ENCODE results near the gene ACOT12.
"Not testable (repeated sequence)": the region's sequence is repeated elsewhere in the genome, so short reads cannot be mapped to it uniquely, and the experiment has no call there.

The ACOT12 gene

DNA sequence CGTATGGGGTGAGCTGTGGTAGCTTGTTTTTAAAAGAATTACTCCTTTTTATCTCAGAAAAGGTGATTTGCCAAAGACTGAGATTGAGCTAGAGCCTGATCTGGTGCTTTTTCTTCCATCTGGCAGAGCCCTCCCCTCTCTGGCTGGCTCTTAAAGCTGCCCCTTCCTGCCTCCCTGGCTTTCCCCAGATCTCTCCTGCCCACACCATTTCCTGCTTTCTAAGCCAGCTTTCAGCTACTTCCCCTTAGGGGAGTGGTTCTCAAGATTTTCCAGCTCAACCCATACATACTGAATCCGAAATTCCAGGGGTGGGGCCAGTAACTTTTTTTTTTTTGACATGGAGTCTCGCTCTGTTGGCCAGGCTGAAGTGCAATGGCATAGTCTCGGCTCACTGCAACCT lies 4.8 kb upstream of the ACOT12 start:
- DNase-seq = no peak

- DNase-seq = no peak
Observed at GRCh38 chr5:81397176-81397575, 3.2 kb upstream of the ACOT12 start.

DNA sequence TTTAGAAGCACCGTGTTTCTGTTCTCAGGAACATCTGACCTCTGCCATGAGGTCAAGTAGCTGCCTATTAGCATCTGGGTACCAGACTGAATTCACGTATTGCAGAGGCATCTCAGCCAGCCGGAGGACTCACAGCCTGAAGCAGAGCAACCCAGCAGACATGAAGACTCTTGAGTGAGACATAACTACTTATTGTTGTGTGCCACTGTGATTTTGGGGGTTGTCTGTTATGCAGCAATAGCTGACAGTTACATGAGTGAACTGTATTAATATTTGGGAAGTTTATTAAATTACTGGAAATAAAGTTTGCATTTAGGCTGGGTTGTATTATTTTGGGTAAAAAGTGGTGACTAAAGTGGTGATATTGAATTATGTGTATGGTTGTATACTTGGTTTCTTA lies 1.3 kb upstream of the ACOT12 start:
- DNase-seq = no peak

DNA sequence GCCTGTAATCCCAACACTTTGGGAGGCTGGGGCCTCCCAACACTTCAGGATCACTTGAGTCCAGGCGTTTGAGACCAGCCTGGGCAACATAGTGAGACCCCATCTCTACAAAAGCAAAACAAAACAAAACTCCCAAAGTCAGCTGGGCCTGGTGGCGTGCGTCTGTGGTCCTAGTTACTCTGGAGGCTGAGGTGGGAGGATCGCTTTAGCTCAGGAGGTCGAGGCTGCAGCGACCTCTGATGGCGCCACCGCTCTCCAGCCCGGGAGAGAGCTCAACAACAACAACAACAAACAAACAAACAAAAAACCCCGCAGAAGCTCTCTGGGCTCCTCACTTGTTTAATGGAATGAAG lies 528 bp downstream of the ACOT12 start:
- no peak for DNase-seq

GRCh38 chr5:81389025-81389424 lies 4.9 kb downstream of the ACOT12 start:
- no peak for DNase-seq

- DNase-seq = no peak
Observed at GRCh38 chr5:81388169-81388568, 5.8 kb downstream of the ACOT12 start.

DNA sequence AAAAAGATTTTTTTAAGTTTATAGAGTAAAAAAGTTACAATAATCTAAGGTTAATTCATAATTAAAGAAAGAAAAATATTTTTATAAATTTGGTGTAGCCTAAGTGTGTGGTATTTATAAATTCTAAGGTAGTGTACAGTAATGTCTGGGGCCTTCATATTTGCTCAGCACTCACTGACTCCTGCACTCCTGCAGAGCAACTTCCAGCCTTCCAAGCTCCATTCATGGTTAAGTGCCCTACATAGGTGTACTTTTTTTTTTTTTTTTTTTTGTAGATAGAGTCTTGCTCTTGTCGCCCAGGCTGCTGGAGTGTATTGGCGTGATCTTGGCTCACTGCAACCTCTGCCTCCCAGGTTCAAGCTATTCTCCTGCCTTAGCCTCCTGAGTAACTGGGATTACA lies 10.1 kb downstream of the ACOT12 start:
- DNase-seq = no peak

- DNase-seq = no peak
Observed at GRCh38 chr5:81371354-81371876, 22.5 kb downstream of the ACOT12 start.

DNA sequence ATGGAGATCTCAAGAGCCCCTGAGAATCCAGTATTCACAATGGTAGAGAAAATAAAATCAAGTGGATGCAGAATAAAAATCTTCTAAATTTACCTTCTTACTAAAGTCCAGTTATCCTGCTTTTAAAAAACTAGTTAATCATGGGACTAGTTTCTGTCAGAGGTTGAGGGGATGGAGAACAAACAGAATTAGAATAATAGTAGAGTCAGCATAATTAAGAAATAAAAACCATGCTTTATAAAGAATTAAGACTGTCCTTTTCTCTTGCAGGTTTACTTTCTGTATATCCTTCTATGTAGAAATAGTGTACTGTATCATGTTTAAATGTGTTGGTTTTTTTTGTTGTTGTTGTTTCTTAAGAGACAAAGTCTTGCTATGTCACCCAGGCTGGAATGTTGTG lies 23.0 kb downstream of the ACOT12 start:
- no peak for DNase-seq

GRCh38 chr5:81365541-81365940 lies 28.4 kb downstream of the ACOT12 start:
- DNase-seq = no peak

DNA sequence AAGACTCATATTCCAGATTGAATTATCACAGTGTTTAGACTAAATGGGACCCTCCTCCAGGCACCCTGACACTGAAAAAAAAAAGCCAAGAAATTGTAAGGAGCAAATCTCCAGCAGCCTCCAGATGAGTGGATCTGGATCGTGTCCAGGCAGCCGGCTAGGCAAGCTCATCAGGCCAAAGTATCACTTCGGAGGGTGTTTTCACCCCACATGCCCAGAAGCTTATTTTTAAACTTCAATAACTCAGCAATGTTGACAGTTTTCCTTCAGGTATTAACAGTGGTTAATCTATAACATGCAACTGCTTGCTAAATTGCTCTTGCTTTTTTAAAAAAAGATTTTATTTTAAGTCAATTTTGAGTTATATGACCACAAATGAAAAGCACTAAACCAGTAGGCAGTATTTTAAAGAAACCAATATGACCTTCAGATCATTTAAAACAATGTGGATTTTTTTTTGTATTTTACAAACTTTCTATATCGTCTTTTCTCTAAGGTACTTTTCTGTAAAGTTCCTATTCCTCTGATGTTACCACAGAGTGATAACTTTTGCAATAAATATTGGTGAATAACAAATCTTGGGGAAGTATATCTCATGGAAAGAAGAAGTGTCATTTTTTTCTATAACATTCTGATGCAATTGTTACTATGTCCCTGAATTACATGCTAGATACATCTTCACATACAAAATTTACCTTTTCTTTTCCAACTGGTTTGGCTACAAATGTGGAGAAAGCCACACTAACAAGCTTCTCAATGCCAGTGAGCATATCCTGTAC lies 30.7 kb downstream of the ACOT12 start:
- DNase-seq = peak; percentile 11 to 24

- DNase-seq = no peak
Observed at GRCh38 chr5:81361600-81361999, 32.3 kb downstream of the ACOT12 start.

DNA sequence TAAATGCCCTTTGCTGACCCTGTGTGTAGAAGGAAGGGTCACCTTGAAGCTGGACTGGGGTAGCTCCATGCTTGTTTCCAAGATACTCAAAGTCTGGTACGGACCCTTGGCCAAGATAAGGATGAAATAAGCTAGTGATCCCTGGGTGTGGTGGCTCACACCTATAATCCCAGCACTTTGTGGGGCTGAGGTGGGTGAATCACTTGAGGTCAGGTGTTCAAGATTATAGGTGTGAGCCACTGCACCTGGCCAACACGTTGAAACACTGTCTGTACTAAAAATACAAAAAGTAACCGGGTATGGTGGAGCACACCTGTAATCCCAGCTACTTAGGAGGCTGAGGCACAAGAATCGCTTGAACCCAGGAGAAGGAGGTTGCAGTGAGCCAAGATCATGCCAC lies 33.3 kb downstream of the ACOT12 start:
- no peak for DNase-seq

GRCh38 chr5:81359881-81360280 lies 34.1 kb downstream of the ACOT12 start:
- DNase-seq = no peak

- no peak for DNase-seq
Observed at GRCh38 chr5:81359108-81359507, 34.8 kb downstream of the ACOT12 start.

DNA sequence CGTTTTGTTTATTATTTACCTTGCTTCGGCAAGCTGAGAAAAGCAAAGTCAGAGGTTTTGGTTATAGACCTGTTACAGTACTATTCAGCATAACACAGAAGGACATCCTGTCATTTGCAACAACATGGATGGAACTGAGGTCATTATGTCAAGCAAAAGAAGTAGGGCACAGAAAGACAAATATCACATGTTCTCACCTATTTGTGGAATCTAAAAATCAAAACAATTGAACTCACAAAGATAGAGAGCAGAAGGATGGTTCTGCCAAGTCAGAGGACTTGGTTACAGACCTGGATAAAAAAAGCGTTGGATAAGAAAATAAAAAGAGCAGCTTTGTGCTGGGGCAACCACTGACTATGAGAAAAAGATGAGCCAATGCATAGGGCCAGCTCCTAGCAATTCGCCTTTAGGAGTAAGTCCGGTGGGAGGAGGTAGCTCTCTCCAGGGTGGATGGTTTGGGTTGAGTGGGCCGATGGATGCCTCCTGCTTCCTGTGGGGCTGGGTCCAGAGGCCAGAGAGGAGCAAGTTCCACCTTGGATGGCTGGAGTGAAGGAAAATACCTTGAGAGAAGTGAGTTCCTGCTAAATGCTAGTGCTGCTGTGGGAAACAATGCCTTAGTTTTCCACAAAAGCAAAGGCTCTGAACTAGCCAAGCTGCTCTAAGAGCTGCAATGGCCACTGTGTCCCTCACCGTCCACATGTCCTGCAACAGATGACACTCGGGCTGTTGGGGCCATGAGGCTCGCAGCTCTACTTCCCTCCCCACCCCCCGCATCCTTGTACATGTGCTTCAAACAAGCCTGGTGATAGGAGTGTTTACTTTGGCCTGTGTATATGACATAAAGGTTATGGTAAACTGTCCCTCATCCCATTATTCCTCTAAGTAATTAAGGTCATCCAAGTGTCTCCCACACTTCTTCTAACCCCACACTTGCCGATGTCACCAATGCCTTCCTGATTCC lies 38.4 kb downstream of the ACOT12 start:
- no peak for DNase-seq

GRCh38 chr5:81354093-81354492 lies 39.8 kb downstream of the ACOT12 start:
- DNase-seq = no peak

DNA sequence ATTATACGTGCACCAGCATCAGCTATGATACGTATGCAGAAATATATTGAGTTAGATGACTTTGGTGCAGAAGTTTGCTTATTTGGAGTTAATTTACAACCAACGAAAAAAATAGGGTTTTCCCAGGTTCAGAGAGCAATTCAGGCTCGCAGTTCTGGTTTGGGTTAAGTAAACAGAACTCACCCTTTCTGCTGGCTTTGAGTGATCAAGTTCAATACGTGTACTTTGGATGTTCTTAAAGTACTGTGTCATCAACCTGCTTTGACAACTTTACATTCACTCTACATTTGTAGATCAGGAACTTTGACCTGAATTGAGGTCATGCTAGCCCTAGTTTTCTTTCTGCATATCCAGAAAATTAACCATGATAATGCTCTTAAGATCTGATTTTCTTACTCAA lies 40.7 kb downstream of the ACOT12 start:
- DNase-seq = no peak

DNA sequence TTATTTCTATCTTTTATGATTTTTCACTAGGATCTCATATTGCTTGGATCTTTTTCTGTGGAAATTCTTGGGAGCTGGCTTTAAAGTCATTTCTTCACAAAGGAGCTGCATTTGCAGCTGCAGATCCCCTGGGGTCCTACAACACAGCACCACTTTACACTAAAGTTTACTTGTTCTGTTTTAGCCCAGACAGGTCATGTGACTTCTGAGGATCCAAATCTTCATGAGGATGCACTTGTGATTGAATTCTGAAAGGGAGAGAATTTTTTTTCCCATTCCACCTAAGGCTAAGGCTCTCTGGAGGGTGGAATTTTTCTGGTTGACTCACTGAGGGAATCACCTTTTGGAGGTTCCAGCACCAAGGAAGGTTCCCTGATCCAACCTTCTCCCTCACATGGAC lies 43.4 kb downstream of the ACOT12 start:
- DNase-seq = no peak

DNA sequence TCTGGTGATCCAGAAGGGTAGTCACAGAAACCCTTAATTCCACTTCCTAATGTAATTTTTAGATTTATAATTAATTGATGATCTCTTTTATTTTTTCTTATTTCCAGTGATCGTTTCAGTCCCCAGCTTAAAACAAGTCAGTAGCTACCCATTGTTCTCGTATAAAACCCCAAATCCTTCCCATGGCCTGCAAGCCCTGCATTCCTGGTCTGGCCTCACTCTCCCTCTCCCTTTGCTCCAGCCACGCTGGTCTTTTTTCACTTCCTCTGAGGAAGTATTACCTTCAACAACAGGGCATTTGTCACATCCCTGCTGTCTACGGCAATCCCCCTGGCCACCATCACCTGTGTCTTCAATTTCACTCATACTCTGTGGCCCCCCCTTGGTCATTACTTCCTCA lies 44.8 kb downstream of the ACOT12 start:
- no peak for DNase-seq

- no peak for DNase-seq
Observed at GRCh38 chr5:81345411-81346003, 48.4 kb downstream of the ACOT12 start.

GRCh38 chr5:81344736-81345135 lies 49.2 kb downstream of the ACOT12 start:
- no peak for DNase-seq

DNA sequence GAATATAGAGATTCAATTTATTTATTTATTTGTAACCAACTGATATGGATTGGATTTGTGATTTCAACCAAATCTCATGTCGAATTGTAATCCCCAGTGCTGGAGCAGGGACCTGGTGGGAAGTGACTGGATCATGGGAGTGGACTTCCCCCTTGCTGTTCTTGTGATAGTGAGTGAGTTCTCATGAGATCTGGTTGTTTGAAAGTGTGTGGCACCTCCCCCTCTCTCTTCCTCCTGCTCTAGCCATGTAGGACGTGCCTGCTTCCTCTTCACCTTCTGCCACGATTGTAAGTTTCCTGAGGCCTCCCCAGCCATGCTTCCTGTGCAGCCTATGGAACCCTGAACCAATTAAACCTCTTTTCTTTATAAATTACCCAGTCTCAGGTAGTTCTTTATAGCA lies 55.7 kb downstream of the ACOT12 start:
- not testable (repeated sequence) for DNase-seq

DNA sequence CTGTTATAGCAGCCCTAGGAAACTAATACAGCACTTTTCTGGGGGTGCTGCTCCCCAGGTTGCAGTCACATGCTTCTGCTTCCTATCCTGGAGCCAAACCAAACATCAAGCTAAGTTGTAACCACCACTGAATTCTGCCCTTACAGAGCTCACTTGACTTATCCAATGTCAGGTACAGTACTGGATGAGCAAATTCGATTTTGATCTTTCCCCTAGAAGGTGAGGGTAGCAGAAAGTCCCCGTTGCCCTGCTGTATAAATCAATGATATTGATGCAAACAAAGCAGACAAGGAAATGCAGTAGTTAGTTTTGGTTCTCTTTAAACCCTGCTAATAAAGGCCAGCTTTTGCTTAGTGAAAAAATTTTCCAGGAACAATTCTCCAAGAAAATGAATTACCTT lies 56.1 kb downstream of the ACOT12 start:
- DNase-seq = no peak
